A673 (cell line): ENCODE data around the gene DNAAF5. TPM values are rescaled to one million over a fixed set of nuclear protein-coding genes. Genes with fewer than 3 reads are reported as not detected.

Source experiments
- BruUV-seq: library from RNA; stranded (reverse); fragments of 400-500 nt; replicated peaks from 2 replicates; lab custom pipeline; 2021; lab: Mats Ljungman, UMichigan
- CTCF ChIA-PET: fragments of 300-600 bp; sonication (Branson Sonifier 250); formaldehyde crosslinking; loops from one replicate; lab custom pipeline; 2022; ENCODE audit warnings: antibody characterized with exemption; lab: Charles Lee
- POLR2A ChIA-PET: fragments of 300-600 bp; sonication (Branson Sonifier 250); formaldehyde crosslinking; loops from one replicate; lab custom pipeline; 2022; ENCODE audit warnings: antibody characterized with exemption; ENCODE audit not compliant: low non-redundant PET; lab: Charles Lee
- DNase-seq: peaks from one replicate; pipeline ENCODE4 v3.0.0-alpha.2; 2015; ENCODE audit warnings: low spot score
- H3K27ac ChIP-seq: fragments of 200-600 bp; sonication (generic); 2 replicates; pipeline ENCODE4 v1.5.1; 2016; ENCODE audit warnings: mixed run types, low read depth, mild to moderate bottlenecking, mixed read lengths, antibody characterized with exemption, low read length; ENCODE audit not compliant: poor library complexity, severe bottlenecking
- H3K27me3 ChIP-seq: fragments of 200-600 bp; sonication (generic); replicated peaks from 2 replicates; pipeline ENCODE4 v1.6.1; 2017; ENCODE audit warnings: mixed run types, low read depth, mild to moderate bottlenecking, mixed read lengths, antibody characterized with exemption, low read length; ENCODE audit not compliant: insufficient read depth, poor library complexity
- H3K36me3 ChIP-seq: fragments of 200-600 bp; sonication (generic); 2 replicates; pipeline ENCODE4 v1.6.1; 2016; ENCODE audit warnings: mixed run types, mild to moderate bottlenecking, mixed read lengths, antibody characterized with exemption, low read length; ENCODE audit not compliant: insufficient read depth, poor library complexity, severe bottlenecking
- H3K4me1 ChIP-seq: fragments of 200-600 bp; sonication (generic); 2 replicates; pipeline ENCODE4 v1.6.1; 2017; ENCODE audit warnings: mixed run types, mild to moderate bottlenecking, mixed read lengths, antibody characterized with exemption, low read length; ENCODE audit not compliant: insufficient read depth, poor library complexity, severe bottlenecking
- H3K4me3 ChIP-seq: fragments of 200-600 bp; sonication (generic); 2 replicates; pipeline ENCODE4 v1.5.1; 2016; ENCODE audit warnings: low read depth, mixed run types, mild to moderate bottlenecking, mixed read lengths, low read length; ENCODE audit not compliant: poor library complexity, severe bottlenecking
- H3K9me3 ChIP-seq: fragments of 200-600 bp; sonication (generic); 2 replicates; pipeline ENCODE4 v1.6.1; 2016; ENCODE audit warnings: mixed run types, low read depth, mild to moderate bottlenecking, mixed read lengths, antibody characterized with exemption, low read length; ENCODE audit not compliant: poor library complexity, severe bottlenecking
- CTCF ChIP-seq: fragments of 300-800, 200-600 bp; sonication (generic); conservative IDR thresholded peaks from 2 replicates; pipeline ENCODE4 v1.5.1; 2017; ENCODE audit warnings: low read depth, mild to moderate bottlenecking, antibody characterized with exemption, low read length, moderate library complexity, mixed read lengths
- EZH2 ChIP-seq: fragments of 200-600 bp; sonication (generic); IDR thresholded peaks from 2 replicates; pipeline ENCODE4 v1.6.1; 2017; ENCODE audit warnings: borderline replicate concordance, low read depth, mild to moderate bottlenecking, mixed read lengths, antibody characterized with exemption, low read length; ENCODE audit not compliant: poor library complexity, severe bottlenecking
- intact Hi-C: fragments of 100-400 bp; cut with micrococcal nuclease; formaldehyde crosslinking; loops from one replicate; pipeline ENCODE4 v1.10.0; 2022; ENCODE audit not compliant: unreplicated experiment
- total RNA-seq: library from RNA; stranded (reverse); gene quantifications from 2 replicates; pipeline ENCODE4 v1.2.3, GENCODE V29; 2021

DNAAF5 gene
- total RNA-seq, 1 experiment from 2014 or later: 78.1 TPM

- BruUV-seq: no TSS peak
- DNase-seq: no peak
- Histone ChIP-seq H3K27me3 (no peaks in the 10 kb centered on the region), H3K9me3 (peaks cover 30% of the 10 kb centered on the region), H3K4me1 (no peaks in the 10 kb centered on the region), H3K27ac (no peak overlapping the region), H3K36me3 (no peaks in the 10 kb centered on the region), H3K4me3 (no peak overlapping the region)
- intact Hi-C loops: no loop called here
- TF ChIP-seq EZH2 (no peak), CTCF (no peak)
- POLR2A ChIA-PET: no interaction called here
- CTCF ChIA-PET: no interaction called here
Observed at GRCh38 chr7:684416-684815, 42.1 kb upstream of the DNAAF5 start.

- no peaks in the 10 kb centered on the region for H3K36me3 ChIP-seq
- no peak overlapping the region for H3K27ac ChIP-seq
- ChIA-PET CTCF (no interaction called here), POLR2A (no interaction called here)
- H3K4me1 ChIP-seq: no peaks in the 10 kb centered on the region
- H3K27me3 ChIP-seq: no peaks in the 10 kb centered on the region
- BruUV-seq: no TSS peak
- intact Hi-C loops: no loop called here
- peaks cover 30% of the 10 kb centered on the region for H3K9me3 ChIP-seq
- DNase-seq: no peak
- TF ChIP-seq CTCF: no peak
- no peak for TF ChIP-seq EZH2
- H3K4me3 ChIP-seq: no peak overlapping the region
Observed at GRCh38 chr7:685540-685939, 41.0 kb upstream of the DNAAF5 start.

- no peak for DNase-seq
- BruUV-seq: no TSS peak
- CTCF ChIA-PET: interaction anchor here (0.6 kb wide), 1 partner anchor 211 kb away, joined by 3 read pairs; no protein-coding TSS in a partner anchor
- TF ChIP-seq CTCF (no peak), EZH2 (no peak)
- Histone ChIP-seq H3K9me3 (peaks cover 18% of the 10 kb centered on the region), H3K4me1 (no peaks in the 10 kb centered on the region), H3K27ac (no peak overlapping the region), H3K36me3 (no peaks in the 10 kb centered on the region), H3K4me3 (no peak overlapping the region), H3K27me3 (no peaks in the 10 kb centered on the region)
- POLR2A ChIA-PET: no interaction called here
- intact Hi-C loops: no loop called here
Observed at GRCh38 chr7:690478-691360, 35.8 kb upstream of the DNAAF5 start.
